ENCODE results near the gene TNFSF15. TPM values are rescaled to one million over a fixed set of nuclear protein-coding genes. Genes with fewer than 3 reads are reported as not detected.

TNFSF15 gene
- total RNA-seq, result 1 to 10 TPM in 1 of 4 donors, under 1 TPM in 3; 0.16 to 1.4 (median 0.40) TPM

DNA sequence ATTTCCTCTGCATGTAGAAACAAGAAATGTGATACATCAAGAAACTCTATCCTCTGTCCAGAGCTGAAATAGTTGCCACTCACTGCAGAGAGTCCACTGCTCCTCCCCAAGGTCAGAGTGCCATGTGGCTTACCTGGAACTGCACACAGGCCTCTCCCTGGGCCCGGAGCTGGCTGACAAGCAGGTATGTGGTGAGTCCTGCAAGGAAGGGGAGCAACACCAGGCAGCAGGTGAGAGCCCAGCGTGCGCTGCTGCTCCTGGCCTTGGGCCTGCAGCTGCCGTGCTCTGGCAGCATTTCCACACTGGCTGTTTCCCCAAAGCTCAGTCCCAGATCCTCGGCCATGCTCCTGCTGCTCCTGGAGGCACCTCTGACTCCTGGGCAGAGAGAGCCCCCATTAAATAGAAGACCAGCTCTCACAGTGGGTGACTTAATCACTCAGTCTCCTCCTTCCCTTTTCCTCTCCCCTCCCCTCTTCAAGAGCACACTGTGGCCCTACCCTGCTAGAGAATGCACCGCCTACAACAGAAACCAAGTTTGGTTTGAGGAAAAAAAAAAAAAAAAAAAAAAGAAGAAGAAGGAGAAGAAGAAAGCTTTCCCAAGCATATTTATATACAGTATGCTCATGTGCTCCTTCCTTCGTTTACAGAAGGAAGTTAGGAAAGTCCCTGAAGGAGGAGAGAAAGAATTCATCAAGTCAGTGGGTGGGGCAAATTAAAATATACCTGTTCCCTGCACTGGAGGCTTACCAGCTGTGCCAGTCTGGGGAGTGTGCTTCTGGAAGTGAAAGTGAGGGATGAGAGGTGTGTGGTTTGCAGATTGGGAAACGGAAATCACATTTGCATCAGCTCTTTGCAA, at the start of gene TNFSF15:
Gene TNFSF15, minus strand, starts transcription at position 370 of the 856 bp plus-strand sequence. Its CDS starts 27 bp downstream, at position 343.
- peak within 1 kb of the TSS; percentile 23 for H3K4me3 ChIP-seq
- no peaks in the 10 kb centered on the region for H3K27me3 ChIP-seq
- H3K27ac ChIP-seq, result peak within 1 kb of the TSS; percentile 42
- no peaks in the 10 kb centered on the region for H3K36me3 ChIP-seq
- peaks cover 37% of the 10 kb centered on the region for H3K4me1 ChIP-seq
- H3K9me3 ChIP-seq, result no peaks in the 10 kb centered on the region
- WGBS, result 31% methylated on average over 5 of the region's 8 CpGs
- TF ChIP-seq, protein P1, sequence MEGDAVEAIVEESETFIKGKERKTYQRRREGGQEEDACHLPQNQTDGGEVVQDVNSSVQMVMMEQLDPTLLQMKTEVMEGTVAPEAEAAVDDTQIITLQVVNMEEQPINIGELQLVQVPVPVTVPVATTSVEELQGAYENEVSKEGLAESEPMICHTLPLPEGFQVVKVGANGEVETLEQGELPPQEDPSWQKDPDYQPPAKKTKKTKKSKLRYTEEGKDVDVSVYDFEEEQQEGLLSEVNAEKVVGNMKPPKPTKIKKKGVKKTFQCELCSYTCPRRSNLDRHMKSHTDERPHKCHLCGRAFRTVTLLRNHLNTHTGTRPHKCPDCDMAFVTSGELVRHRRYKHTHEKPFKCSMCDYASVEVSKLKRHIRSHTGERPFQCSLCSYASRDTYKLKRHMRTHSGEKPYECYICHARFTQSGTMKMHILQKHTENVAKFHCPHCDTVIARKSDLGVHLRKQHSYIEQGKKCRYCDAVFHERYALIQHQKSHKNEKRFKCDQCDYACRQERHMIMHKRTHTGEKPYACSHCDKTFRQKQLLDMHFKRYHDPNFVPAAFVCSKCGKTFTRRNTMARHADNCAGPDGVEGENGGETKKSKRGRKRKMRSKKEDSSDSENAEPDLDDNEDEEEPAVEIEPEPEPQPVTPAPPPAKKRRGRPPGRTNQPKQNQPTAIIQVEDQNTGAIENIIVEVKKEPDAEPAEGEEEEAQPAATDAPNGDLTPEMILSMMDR (IDR thresholded peaks at IDR 0.05), result no peak
- TF ChIP-seq POLR2AphosphoS5 (IDR thresholded peaks at IDR 0.05) (no peak), POLR2A (IDR thresholded peaks at IDR 0.05) (no peak), EP300 (IDR thresholded peaks at IDR 0.05) (no peak)
- DNase-seq (ENCODE audit: low spot score in 2 of 2), result no peak

DNA sequence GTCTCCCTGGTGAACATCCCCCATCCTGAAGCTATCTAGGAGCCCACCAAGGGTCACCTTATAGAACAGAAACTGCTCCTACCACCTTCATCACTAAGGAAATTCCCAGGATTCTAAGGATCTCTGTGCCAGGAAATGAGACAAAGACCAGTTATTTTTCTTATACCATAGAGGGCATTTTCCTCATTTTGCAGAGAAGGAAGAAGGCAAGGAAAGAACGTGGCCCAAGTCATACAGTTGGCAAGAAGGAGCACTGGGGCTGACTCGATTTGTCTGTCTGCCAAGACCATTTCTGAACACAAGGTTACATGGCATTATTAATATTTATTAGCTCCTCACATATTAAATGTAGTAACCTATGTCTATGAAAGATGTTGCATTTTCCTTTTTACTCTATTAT, 49.6 kb upstream of the TNFSF15 start:
- Histone ChIP-seq H3K4me3 (no peak overlapping the region), H3K27ac (no peak overlapping the region), H3K36me3 (no peaks in the 10 kb centered on the region), H3K4me1 (peaks cover 6% of the 10 kb centered on the region), H3K27me3 (no peaks in the 10 kb centered on the region), H3K9me3 (no peaks in the 10 kb centered on the region)
- TF ChIP-seq, protein P1 (IDR thresholded peaks at IDR 0.05), result no peak
- no peak for TF ChIP-seq EP300 (IDR thresholded peaks at IDR 0.05)
- no peak for TF ChIP-seq POLR2AphosphoS5 (IDR thresholded peaks at IDR 0.05)
- TF ChIP-seq POLR2A (IDR thresholded peaks at IDR 0.05), result no peak
- no peak for DNase-seq (ENCODE audit: low spot score in 2 of 2)
- WGBS, result 15% methylated on average over 2 of the region's 2 CpGs

- no peak overlapping the region for H3K27ac ChIP-seq
- no peak overlapping the region for H3K4me3 ChIP-seq
- 91% methylated on average over 7 of the region's 7 CpGs for WGBS
- peaks cover 9% of the 10 kb centered on the region for H3K4me1 ChIP-seq
- no peaks in the 10 kb centered on the region for H3K27me3 ChIP-seq
- no peaks in the 10 kb centered on the region for H3K9me3 ChIP-seq
- no peaks in the 10 kb centered on the region for H3K36me3 ChIP-seq
- no peak for DNase-seq (ENCODE audit: low spot score in 2 of 2)
- no peak for TF ChIP-seq POLR2A (IDR thresholded peaks at IDR 0.05)
- TF ChIP-seq, protein P1 (IDR thresholded peaks at IDR 0.05), result no peak
- no peak for TF ChIP-seq EP300 (IDR thresholded peaks at IDR 0.05)
- TF ChIP-seq POLR2AphosphoS5 (IDR thresholded peaks at IDR 0.05), result no peak
These were observed 49.0 kb upstream of the TNFSF15 start for GRCh38 chr9:114854736-114855355.

DNA sequence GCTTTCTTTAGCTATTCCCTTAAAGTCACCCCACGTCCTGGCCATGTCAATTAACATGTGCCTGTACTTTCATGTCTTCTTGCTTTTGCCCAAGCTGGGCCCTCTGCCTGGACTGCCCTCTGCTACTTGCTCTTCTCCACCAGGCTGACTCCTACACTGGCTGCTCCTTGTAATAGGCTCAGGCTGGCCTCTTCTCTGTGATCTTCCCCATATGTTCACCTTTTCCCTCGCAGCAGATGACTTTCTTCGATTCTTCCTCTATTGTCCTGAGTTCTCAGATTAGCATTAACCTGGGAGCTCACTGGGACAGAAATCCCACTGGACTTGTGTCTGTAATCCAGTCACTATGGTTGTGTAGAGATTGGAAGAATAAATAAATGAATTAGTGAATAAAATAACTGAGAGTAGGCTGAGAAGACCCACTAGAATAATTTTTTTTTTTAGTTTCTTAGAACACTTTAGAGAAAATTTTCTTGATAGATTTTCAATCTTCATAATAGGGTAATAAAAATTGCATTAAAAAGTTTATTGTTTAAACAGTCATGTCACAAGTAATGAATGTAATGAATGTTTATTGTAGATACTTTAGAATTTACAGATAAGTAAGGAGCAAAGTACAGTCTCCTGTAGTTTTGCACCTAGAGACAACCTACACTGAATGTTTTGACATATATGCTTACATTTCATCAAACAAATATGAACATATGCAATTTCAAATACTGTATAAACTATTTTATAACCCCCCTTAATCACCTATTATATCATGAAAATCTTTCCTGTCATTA, 47.4 kb upstream of the TNFSF15 start:
- no peaks in the 10 kb centered on the region for H3K27me3 ChIP-seq
- no peak overlapping the region for H3K4me3 ChIP-seq
- no peak overlapping the region for H3K27ac ChIP-seq
- WGBS, result 92% methylated on average over 3 of the region's 3 CpGs
- no peaks in the 10 kb centered on the region for H3K9me3 ChIP-seq
- TF ChIP-seq POLR2AphosphoS5 (IDR thresholded peaks at IDR 0.05), result no peak
- no peak for TF ChIP-seq POLR2A (IDR thresholded peaks at IDR 0.05)
- TF ChIP-seq, protein P1 (IDR thresholded peaks at IDR 0.05), result no peak
- TF ChIP-seq EP300 (IDR thresholded peaks at IDR 0.05), result no peak
- peaks cover 9% of the 10 kb centered on the region for H3K4me1 ChIP-seq
- no peak for DNase-seq (ENCODE audit: low spot score in 2 of 2)
- H3K36me3 ChIP-seq, result no peaks in the 10 kb centered on the region
